Measurements from ENCODE around the gene ADCY2.

DNA sequence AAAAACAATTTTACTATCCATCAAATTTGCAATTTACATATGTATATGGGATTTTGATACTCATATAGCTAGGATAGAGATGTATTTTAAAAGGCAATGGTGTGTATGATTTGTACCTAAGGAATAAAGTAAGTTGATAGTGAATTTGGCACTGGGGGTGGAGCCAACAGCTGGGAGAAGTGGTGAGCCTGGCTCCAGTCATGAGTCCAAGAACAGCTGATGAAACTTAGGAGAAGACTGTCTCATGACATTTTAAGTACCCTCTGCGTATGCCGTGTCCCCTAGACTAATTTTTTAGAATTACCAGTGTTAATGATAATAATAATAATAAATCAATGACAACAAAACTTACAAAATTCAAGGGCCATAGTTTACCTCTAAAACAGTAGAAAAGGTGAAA, 181.4 kb downstream of the ADCY2 start:
- TF ChIP-seq, protein P1, sequence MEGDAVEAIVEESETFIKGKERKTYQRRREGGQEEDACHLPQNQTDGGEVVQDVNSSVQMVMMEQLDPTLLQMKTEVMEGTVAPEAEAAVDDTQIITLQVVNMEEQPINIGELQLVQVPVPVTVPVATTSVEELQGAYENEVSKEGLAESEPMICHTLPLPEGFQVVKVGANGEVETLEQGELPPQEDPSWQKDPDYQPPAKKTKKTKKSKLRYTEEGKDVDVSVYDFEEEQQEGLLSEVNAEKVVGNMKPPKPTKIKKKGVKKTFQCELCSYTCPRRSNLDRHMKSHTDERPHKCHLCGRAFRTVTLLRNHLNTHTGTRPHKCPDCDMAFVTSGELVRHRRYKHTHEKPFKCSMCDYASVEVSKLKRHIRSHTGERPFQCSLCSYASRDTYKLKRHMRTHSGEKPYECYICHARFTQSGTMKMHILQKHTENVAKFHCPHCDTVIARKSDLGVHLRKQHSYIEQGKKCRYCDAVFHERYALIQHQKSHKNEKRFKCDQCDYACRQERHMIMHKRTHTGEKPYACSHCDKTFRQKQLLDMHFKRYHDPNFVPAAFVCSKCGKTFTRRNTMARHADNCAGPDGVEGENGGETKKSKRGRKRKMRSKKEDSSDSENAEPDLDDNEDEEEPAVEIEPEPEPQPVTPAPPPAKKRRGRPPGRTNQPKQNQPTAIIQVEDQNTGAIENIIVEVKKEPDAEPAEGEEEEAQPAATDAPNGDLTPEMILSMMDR (IDR thresholded peaks at IDR 0.05; ENCODE audit: low read depth, low read length, poor library complexity, severe bottlenecking): no peak
- TF ChIP-seq EZH2phosphoT487 (IDR thresholded peaks at IDR 0.05; ENCODE audit: borderline replicate concordance, low read length): no peak

Data from DOHH2 (cell line).